Stimulated activated CD4-positive, alpha-beta T cell treated with anti-CD3 and anti-CD28 coated beads, TNF-alpha, amount 100 ng/mL, for 1 hour (primary cell): ENCODE data around the gene PLCL1.

Source experiments
- DNase-seq, 3 donors: peaks; one replicate each; pipeline ENCODE4 v3.0.0-alpha.2; 2020; ENCODE audit warnings: low read depth in 3 of 3, low spot score in 1 of 3

PLCL1 gene

GRCh38 chr2:197852108-197852507 lies 47.7 kb downstream of the PLCL1 start:
- no peak for DNase-seq

- no peak for DNase-seq
Measured at GRCh38 chr2:197853549-197853948, 49.2 kb downstream of the PLCL1 start.

GRCh38 chr2:197857476-197858107 lies 53.2 kb downstream of the PLCL1 start:
- no peak for DNase-seq

- DNase-seq, result no peak
Measured at GRCh38 chr2:197858607-197859140, 54.3 kb downstream of the PLCL1 start.

- DNase-seq, result no peak
Measured at GRCh38 chr2:197862246-197862955, 58.0 kb downstream of the PLCL1 start.

- no peak for DNase-seq
Measured at GRCh38 chr2:197863744-197864143, 59.4 kb downstream of the PLCL1 start.

- no peak for DNase-seq
Measured at GRCh38 chr2:197866455-197866854, 62.1 kb downstream of the PLCL1 start.

GRCh38 chr2:197867033-197867432 lies 62.6 kb downstream of the PLCL1 start:
- no peak for DNase-seq

GRCh38 chr2:197867624-197868023 lies 63.2 kb downstream of the PLCL1 start:
- no peak for DNase-seq

- DNase-seq, result no peak
Measured at GRCh38 chr2:197868206-197868605, 63.8 kb downstream of the PLCL1 start.

- DNase-seq, result no peak
Measured at GRCh38 chr2:197869041-197869440, 64.6 kb downstream of the PLCL1 start.

GRCh38 chr2:197869501-197870111 lies 65.2 kb downstream of the PLCL1 start:
- no peak for DNase-seq

GRCh38 chr2:197870137-197870536 lies 65.7 kb downstream of the PLCL1 start:
- no peak for DNase-seq

- no peak for DNase-seq
Measured at GRCh38 chr2:197871780-197872456, 67.5 kb downstream of the PLCL1 start.

- no peak for DNase-seq
Measured at GRCh38 chr2:197873293-197873701, 68.9 kb downstream of the PLCL1 start.

- DNase-seq, result no peak
Measured at GRCh38 chr2:197875763-197876162, 71.4 kb downstream of the PLCL1 start.

GRCh38 chr2:197876524-197876923 lies 72.1 kb downstream of the PLCL1 start:
- DNase-seq, result no peak

- no peak for DNase-seq
Measured at GRCh38 chr2:197877038-197877437, 72.6 kb downstream of the PLCL1 start.

- no peak for DNase-seq
Measured at GRCh38 chr2:197878792-197879191, 74.4 kb downstream of the PLCL1 start.

GRCh38 chr2:197879812-197880408 lies 75.5 kb downstream of the PLCL1 start:
- no peak for DNase-seq

GRCh38 chr2:197883354-197884032 lies 79.1 kb downstream of the PLCL1 start:
- no peak for DNase-seq
